ENCODE measurements around the gene LSAMP. TPM values are rescaled to one million over a fixed set of nuclear protein-coding genes. Genes with fewer than 3 reads are reported as not detected.

LSAMP gene
- total and polyA plus RNA-seq, 2 of the 4 experiments (the other 2 are of a cell fraction), result 7.9 to 8.0 TPM

DNA sequence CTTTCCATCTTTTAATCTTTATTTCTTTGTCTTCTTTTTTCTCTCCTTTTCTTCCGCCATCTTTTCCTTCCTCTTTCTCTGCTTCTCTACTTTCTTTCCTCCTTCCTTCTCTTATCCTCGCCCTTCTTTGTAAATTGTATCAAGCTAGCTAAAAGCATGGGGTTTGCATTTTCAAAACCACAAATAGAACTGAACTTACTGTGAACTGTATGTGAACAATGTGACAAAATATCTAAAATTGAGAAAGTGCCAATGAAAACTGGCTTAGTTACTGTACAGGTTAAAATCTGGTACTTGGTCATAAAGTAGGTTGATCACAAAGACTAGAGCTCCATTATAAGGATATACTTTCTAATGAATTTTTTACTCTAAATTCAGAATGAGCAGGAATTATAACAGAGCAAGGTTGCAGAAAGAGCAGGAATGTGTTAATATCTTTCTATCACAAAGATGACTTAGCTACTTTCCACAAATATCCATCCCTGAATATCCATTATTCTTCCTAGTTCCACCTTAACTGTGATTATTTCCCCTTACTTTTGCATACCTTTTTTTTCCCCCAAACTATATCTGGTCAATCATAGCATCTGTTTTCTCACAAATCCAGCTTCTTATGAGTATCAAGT lies 122.4 kb downstream of the LSAMP start:
- 100% methylated on average over 1 of the region's 2 CpGs; no CpG with 5 or more reads in 1 of the 2 experiments for WGBS, 2 experiments (ENCODE audit: extremely low coverage in 2 of 2, insufficient read length in 1 of 2)
- Histone ChIP-seq H3K79me1 (ENCODE audit: low read depth in 1 of 2, low read length in 2 of 2) (no peaks in the 10 kb centered on the region), H3K9me1 (ENCODE audit: insufficient read depth, low read length) (0 out of 2 replicates have a peak, but pooled peaks cover 3% of the 10 kb centered on the region), H3K14ac (replicated peaks; ENCODE audit: low read depth, low read length) (no peak overlapping the region), H2BK20ac (ENCODE audit: low read depth, low read length) (no peak overlapping the region), H3K36me3 (ENCODE audit: control insufficient read depth, insufficient read depth, low read length) (no peaks in the 10 kb centered on the region), H3K4ac (ENCODE audit: low read depth, low read length) (no peak overlapping the region), H4K91ac (ENCODE audit: insufficient read depth, low read depth, low read length) (no peak overlapping the region), H3K9me3 (ENCODE audit: control insufficient read depth, insufficient read depth, low read length) (no peaks in the 10 kb centered on the region), H3K9ac (ENCODE audit: low read depth, low read length) (no peak overlapping the region), H3K18ac (ENCODE audit: low read depth, low read length) (no peak overlapping the region), H2BK5ac (ENCODE audit: low read depth, low read length, poor library complexity, severe bottlenecking) (no peak overlapping the region), H3K27ac (ENCODE audit: insufficient read depth, low read length) (no peak overlapping the region), H2AK5ac (ENCODE audit: low read depth, low read length) (no peak overlapping the region), H2BK15ac (ENCODE audit: low read depth, low read length) (no peak overlapping the region), H2AK9ac (replicated peaks; ENCODE audit: low read depth, low read length, poor library complexity) (no peak overlapping the region), H3K27me3 (ENCODE audit: control insufficient read depth, insufficient read depth, low read length) (no peaks in the 10 kb centered on the region), H2AFZ (replicated peaks; ENCODE audit: low read length, poor library complexity) (no peak overlapping the region), H2BK120ac (ENCODE audit: low read depth, low read length) (no peak overlapping the region), H3K4me1 (ENCODE audit: control insufficient read depth, insufficient read depth, low read length) (no peaks in the 10 kb centered on the region), H3K4me3 (ENCODE audit: insufficient read depth, low read depth, low read length) (no peak overlapping the region), H3K56ac (ENCODE audit: extremely low read depth, insufficient read depth, low read length) (no peak overlapping the region), H3K23ac (ENCODE audit: low read depth, low read length) (no peak overlapping the region), H4K8ac (ENCODE audit: low read depth in 2 of 2, low read length in 2 of 2) (no peak overlapping the region), H4K5ac (ENCODE audit: low read depth, low read length) (no peak overlapping the region), H3K4me2 (ENCODE audit: low read depth, low read length) (no peak overlapping the region), H4K20me1 (ENCODE audit: insufficient read depth, low read length) (no peaks in the 10 kb centered on the region)
- TF ChIP-seq CHD1 (IDR thresholded peaks at IDR 0.05; ENCODE audit: low read depth, low read length) (no peak), CEBPB (IDR thresholded peaks at IDR 0.05; ENCODE audit: low read depth, low read length) (no peak), RFX5 (IDR thresholded peaks at IDR 0.05; ENCODE audit: low read depth, low read length) (no peak), BHLHE40 (IDR thresholded peaks at IDR 0.05; ENCODE audit: low read depth, low read length) (no peak), MAZ (IDR thresholded peaks at IDR 0.05; ENCODE audit: borderline replicate concordance, low read depth, low read length) (no peak), NFE2L2 (IDR thresholded peaks at IDR 0.05; ENCODE audit: low read depth, low read length) (no peak), RAD21 (IDR thresholded peaks at IDR 0.05; ENCODE audit: low read length) (no peak), RCOR1 (IDR thresholded peaks at IDR 0.05; ENCODE audit: insufficient replicate concordance, low read length) (no peak), SMC3 (IDR thresholded peaks at IDR 0.05; ENCODE audit: low read depth, low read length) (no peak), FOS (IDR thresholded peaks at IDR 0.05; ENCODE audit: low read depth, low read length) (no peak)
- TF ChIP-seq, protein P1, sequence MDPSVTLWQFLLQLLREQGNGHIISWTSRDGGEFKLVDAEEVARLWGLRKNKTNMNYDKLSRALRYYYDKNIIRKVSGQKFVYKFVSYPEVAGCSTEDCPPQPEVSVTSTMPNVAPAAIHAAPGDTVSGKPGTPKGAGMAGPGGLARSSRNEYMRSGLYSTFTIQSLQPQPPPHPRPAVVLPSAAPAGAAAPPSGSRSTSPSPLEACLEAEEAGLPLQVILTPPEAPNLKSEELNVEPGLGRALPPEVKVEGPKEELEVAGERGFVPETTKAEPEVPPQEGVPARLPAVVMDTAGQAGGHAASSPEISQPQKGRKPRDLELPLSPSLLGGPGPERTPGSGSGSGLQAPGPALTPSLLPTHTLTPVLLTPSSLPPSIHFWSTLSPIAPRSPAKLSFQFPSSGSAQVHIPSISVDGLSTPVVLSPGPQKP (IDR thresholded peaks at IDR 0.05; ENCODE audit: borderline replicate concordance, low read depth, low read length), result no peak
- TF ChIP-seq, protein P2, sequence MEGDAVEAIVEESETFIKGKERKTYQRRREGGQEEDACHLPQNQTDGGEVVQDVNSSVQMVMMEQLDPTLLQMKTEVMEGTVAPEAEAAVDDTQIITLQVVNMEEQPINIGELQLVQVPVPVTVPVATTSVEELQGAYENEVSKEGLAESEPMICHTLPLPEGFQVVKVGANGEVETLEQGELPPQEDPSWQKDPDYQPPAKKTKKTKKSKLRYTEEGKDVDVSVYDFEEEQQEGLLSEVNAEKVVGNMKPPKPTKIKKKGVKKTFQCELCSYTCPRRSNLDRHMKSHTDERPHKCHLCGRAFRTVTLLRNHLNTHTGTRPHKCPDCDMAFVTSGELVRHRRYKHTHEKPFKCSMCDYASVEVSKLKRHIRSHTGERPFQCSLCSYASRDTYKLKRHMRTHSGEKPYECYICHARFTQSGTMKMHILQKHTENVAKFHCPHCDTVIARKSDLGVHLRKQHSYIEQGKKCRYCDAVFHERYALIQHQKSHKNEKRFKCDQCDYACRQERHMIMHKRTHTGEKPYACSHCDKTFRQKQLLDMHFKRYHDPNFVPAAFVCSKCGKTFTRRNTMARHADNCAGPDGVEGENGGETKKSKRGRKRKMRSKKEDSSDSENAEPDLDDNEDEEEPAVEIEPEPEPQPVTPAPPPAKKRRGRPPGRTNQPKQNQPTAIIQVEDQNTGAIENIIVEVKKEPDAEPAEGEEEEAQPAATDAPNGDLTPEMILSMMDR (conservative IDR thresholded peaks at IDR 0.05; ENCODE audit: low read depth, low read length), result no peak
- TF ChIP-seq, protein P3, sequence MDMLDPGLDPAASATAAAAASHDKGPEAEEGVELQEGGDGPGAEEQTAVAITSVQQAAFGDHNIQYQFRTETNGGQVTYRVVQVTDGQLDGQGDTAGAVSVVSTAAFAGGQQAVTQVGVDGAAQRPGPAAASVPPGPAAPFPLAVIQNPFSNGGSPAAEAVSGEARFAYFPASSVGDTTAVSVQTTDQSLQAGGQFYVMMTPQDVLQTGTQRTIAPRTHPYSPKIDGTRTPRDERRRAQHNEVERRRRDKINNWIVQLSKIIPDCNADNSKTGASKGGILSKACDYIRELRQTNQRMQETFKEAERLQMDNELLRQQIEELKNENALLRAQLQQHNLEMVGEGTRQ (IDR thresholded peaks at IDR 0.05; ENCODE audit: low read depth, low read length), result no peak
- dilution Hi-C loops (cut with HindIII; ENCODE audit: low sequenced_read_pairs, unreplicated experiment) (no loop called here), intact Hi-C loops (cut with micrococcal nuclease) (no loop called here), in situ Hi-C loops (cut with MboI; ENCODE audit: low sequenced_read_pairs) (no loop called here)
- CTCF ChIA-PET, result no interaction called here
- POLR2A ChIA-PET (ENCODE audit: unreplicated experiment), result no interaction called here
- DNase-seq (no peak), ATAC-seq (ENCODE audit: low read depth) (no peak)
- no TSS peak for BruUV-seq (replicated peaks)
